GM19043 (cell line): ENCODE data around the gene MAPK4.
"Not testable (repeated sequence)": the region's sequence is repeated elsewhere in the genome, so short reads cannot be mapped to it uniquely, and the experiment has no call there.

Experiments used
- ATAC-seq: cut with Tn5 transposase; IDR thresholded peaks from one replicate; pipeline ENCODE4 v1.9.1; 2021; ENCODE audit warnings: low read depth; ENCODE audit not compliant: unreplicated experiment

The MAPK4 gene

GRCh38 chr18:50745945-50746344 is 186.1 kb downstream of the MAPK4 start:
- no peak for ATAC-seq

GRCh38 chr18:50747849-50748242 is 188.0 kb downstream of the MAPK4 start:
- ATAC-seq: no peak

GRCh38 chr18:50748243-50749229 is 188.6 kb downstream of the MAPK4 start:
- no peak for ATAC-seq

- no peak for ATAC-seq
Observed at GRCh38 chr18:50749421-50749820, 189.5 kb downstream of the MAPK4 start.

GRCh38 chr18:50749945-50750344 is 190.1 kb downstream of the MAPK4 start:
- ATAC-seq: no peak

- no peak for ATAC-seq
Observed at GRCh38 chr18:50750546-50750945, 190.7 kb downstream of the MAPK4 start.

GRCh38 chr18:50751490-50751889 is 191.6 kb downstream of the MAPK4 start:
- no peak for ATAC-seq

- ATAC-seq: no peak
Observed at GRCh38 chr18:50751947-50752346, 192.1 kb downstream of the MAPK4 start.

GRCh38 chr18:50753311-50753710 is 193.4 kb downstream of the MAPK4 start:
- no peak for ATAC-seq

- no peak for ATAC-seq
Observed at GRCh38 chr18:50754297-50754696, 194.4 kb downstream of the MAPK4 start.

- ATAC-seq: no peak
Observed at GRCh38 chr18:50757358-50757757, 197.5 kb downstream of the MAPK4 start.

- no peak for ATAC-seq
Observed at GRCh38 chr18:50769463-50769862, 209.6 kb downstream of the MAPK4 start.

- no peak for ATAC-seq
Observed at GRCh38 chr18:50775207-50775606, 215.3 kb downstream of the MAPK4 start.

- ATAC-seq: no peak
Observed at GRCh38 chr18:50775726-50776125, 215.8 kb downstream of the MAPK4 start.

GRCh38 chr18:50776383-50776782 is 216.5 kb downstream of the MAPK4 start:
- no peak for ATAC-seq

- ATAC-seq: not testable (repeated sequence)
Observed at GRCh38 chr18:50779021-50779420, 219.1 kb downstream of the MAPK4 start.
